Panc1 (cell line): Measurements from ENCODE around the gene FILIP1L.

ENCODE experiments used
- CTCF ChIP-seq: fragments of 450-650 bp; IDR thresholded peaks from 2 replicates; pipeline ENCODE4 v1.5.1; 2017; ENCODE audit warnings: mild to moderate bottlenecking
- POLR2AphosphoS5 ChIP-seq: IDR thresholded peaks from 2 replicates; pipeline ENCODE4 v1.6.1; 2012; ENCODE audit warnings: mild to moderate bottlenecking, low read depth, low read length, moderate library complexity
- REST ChIP-seq, 2 experiments: IDR thresholded peaks; 2 replicates each; pipeline ENCODE4 v1.6.1; 2011 to 2012; ENCODE audit warnings: low read depth in 2 of 2, control low read depth in 1 of 2, low read length in 1 of 2, mild to moderate bottlenecking in 1 of 2, moderate library complexity in 1 of 2; ENCODE audit not compliant: insufficient read depth in 1 of 2
- SIN3A ChIP-seq: IDR thresholded peaks from 2 replicates; pipeline ENCODE4 v1.6.1; 2012; ENCODE audit warnings: low read depth, mild to moderate bottlenecking, low read length, moderate library complexity, borderline replicate concordance; ENCODE audit not compliant: insufficient read depth
- TCF7L2 ChIP-seq: IDR thresholded peaks from 2 replicates; pipeline ENCODE4 v1.6.1; 2011; ENCODE audit warnings: mild to moderate bottlenecking, low read depth, low read length, inconsistent platforms

GRCh38 chr3:99870712-99871111 lies 243.6 kb downstream of the FILIP1L start:
- TF ChIP-seq CTCF (no peak), POLR2AphosphoS5 (no peak), SIN3A (no peak), REST (IDR thresholded peaks at IDR 0.05; ENCODE audit: insufficient read depth in 1 of 2, low read depth in 2 of 2, low read length in 1 of 2) (no peak), TCF7L2 (no peak)
